Activated CD8-positive, alpha-beta T cell treated with anti-CD3 and anti-CD28 coated beads, Interleukin-2, amount 10 ng/mL, durations not matched to agents 7 days and 5 days (primary cell): Measurements from ENCODE around the gene IGLL5. TPM values are rescaled to one million over a fixed set of nuclear protein-coding genes. Genes with fewer than 3 reads are reported as not detected.
"Not testable (repeated sequence)": the region's sequence is repeated elsewhere in the genome, so short reads cannot be mapped to it uniquely, and the experiment has no call there.

ENCODE experiments used
- ATAC-seq: fragments of 150-1000 bp; cut with Tn5 transposase; one replicate; pipeline ENCODE4 v1.10.0; 2021; ENCODE audit warnings: moderate library complexity
- CTCF ChIA-PET: fragments of 350-600 bp; sonication (Branson Sonifier 250); formaldehyde crosslinking; loops from one replicate; lab custom pipeline; 2021; ENCODE audit warnings: antibody characterized with exemption; lab: Charles Lee
- POLR2A ChIA-PET: fragments of 350-600 bp; sonication (Branson Sonifier 250); formaldehyde crosslinking; loops from one replicate; lab custom pipeline; 2021; ENCODE audit warnings: antibody characterized with exemption; lab: Charles Lee
- DNase-seq: peaks from one replicate; pipeline ENCODE4 v3.0.0-alpha.2; 2020
- H3K27ac Mint-ChIP-seq: one replicate; pipeline ENCODE4 v1.8.0; 2021; ENCODE audit warnings: mild to moderate bottlenecking, mixed read lengths
- H3K27me3 Mint-ChIP-seq: one replicate; pipeline ENCODE4 v1.8.0; 2021; ENCODE audit warnings: low read depth, mixed read lengths
- H3K36me3 Mint-ChIP-seq: one replicate; pipeline ENCODE4 v1.8.0; 2021; ENCODE audit warnings: low read depth, mixed read lengths
- H3K4me1 Mint-ChIP-seq: one replicate; pipeline ENCODE4 v1.8.0; 2021; ENCODE audit warnings: low read depth, mixed read lengths
- H3K4me3 Mint-ChIP-seq: one replicate; pipeline ENCODE4 v1.8.0; 2021; ENCODE audit warnings: mild to moderate bottlenecking, mixed read lengths
- H3K9me3 Mint-ChIP-seq: one replicate; pipeline ENCODE4 v1.8.0; 2022; ENCODE audit warnings: mixed read lengths; ENCODE audit not compliant: insufficient read depth
- total RNA-seq, 2 experiments: library from RNA; stranded (reverse); gene quantifications; one replicate each; pipeline ENCODE4 v1.2.3, GENCODE V29; 2021

Gene IGLL5
- total RNA-seq, 2 experiments from 2014 or later: not detected

DNA sequence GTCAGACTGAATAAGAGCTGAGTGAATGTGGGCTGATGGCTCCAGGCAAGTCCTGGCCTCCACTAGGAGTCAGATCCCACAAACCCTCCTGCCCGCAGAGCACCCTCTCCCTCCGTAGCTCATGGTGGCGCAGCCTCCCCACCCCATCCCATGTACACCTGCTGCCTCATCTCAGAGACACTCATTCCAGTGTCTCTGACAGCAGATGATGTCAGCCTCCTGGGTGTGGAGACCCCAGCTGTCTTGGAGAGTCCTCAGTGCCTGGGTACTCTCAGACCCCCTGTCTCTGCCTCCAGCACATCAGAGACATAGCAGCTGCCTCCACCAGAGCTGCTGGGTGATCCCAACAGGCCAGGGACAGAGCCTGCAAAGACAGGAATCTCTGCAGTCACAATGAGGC, 9.5 kb downstream of the IGLL5 start:
- Mint-ChIP-seq H3K4me3 (no peak overlapping the region), H3K4me1 (peaks cover 4% of the 10 kb centered on the region), H3K9me3 (no peaks in the 10 kb centered on the region), H3K27ac (no peak overlapping the region), H3K36me3 (no peaks in the 10 kb centered on the region), H3K27me3 (peaks cover 40% of the 10 kb centered on the region)
- ATAC-seq: no peak
- no peak for DNase-seq
- ChIA-PET CTCF (interaction anchor here (0.8 to 5.0 kb wide), 4 partner anchors 13 to 204 kb away, joined by 3 to 18 read pairs (median 4); no protein-coding TSS in a partner anchor), POLR2A (no interaction called here)

DNA sequence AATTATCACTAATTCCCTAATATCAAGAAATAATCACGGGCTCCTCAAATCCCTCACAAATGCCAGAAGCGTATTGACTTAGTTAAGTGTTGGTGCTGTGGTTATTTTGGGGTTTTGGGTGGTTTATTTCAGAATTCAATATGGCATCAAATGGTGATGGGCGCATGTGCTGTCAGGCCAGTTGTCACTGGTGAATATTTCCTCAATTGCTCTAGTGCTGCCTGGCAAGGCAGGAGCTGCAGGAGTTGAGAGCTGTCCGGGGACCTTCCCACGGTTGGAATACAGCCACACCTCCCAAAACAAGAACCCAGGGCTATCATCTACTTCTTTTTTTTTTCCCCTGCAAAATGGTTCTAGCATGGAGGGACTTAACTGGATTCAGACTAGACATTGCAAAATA, 10.3 kb downstream of the IGLL5 start:
- no peak for ATAC-seq
- Mint-ChIP-seq H3K27me3 (peaks cover 32% of the 10 kb centered on the region), H3K27ac (no peak overlapping the region), H3K4me3 (no peak overlapping the region), H3K4me1 (peaks cover 4% of the 10 kb centered on the region), H3K9me3 (no peaks in the 10 kb centered on the region), H3K36me3 (no peaks in the 10 kb centered on the region)
- ChIA-PET CTCF (interaction anchor here (1.8 to 5.0 kb wide), 2 partner anchors 14 to 110 kb away, joined by 6 to 18 read pairs; no protein-coding TSS in a partner anchor), POLR2A (no interaction called here)
- no peak for DNase-seq

DNA sequence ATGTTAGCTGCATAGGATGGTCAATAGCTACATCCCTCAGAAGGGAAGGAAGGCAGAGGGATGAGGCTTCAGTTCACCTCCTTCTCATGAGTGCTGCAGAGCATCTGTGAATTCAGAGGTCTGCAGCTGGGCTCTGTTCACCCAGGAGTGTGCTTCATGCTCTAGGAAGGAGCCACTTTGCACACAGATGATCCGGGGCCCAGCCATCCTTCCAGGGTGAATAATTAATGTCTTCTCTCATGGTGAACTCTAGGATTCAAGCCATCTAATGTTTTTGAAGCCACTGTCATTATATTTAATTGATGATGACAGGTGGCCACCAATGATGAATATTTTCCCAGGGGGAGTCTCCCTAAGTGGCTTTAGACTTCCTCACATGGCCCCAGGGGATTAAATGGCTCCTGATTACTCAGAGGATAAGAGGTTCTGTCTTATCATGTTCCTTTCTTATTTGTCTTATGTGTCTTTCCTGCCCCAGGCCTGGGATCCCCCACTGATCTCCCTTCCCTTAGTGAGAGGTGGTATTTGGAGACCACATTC, 10.9 kb downstream of the IGLL5 start:
- H3K36me3 Mint-ChIP-seq, H3K4me3 Mint-ChIP-seq, DNase-seq, H3K4me1 Mint-ChIP-seq, H3K27ac Mint-ChIP-seq, H3K9me3 Mint-ChIP-seq, POLR2A ChIA-PET, ATAC-seq: not testable (repeated sequence)
- H3K27me3 Mint-ChIP-seq: peaks cover 30% of the 10 kb centered on the region
- CTCF ChIA-PET: interaction anchor here (1.8 to 5.0 kb wide), 2 partner anchors 14 to 110 kb away, joined by 6 to 18 read pairs; no protein-coding TSS in a partner anchor

DNA sequence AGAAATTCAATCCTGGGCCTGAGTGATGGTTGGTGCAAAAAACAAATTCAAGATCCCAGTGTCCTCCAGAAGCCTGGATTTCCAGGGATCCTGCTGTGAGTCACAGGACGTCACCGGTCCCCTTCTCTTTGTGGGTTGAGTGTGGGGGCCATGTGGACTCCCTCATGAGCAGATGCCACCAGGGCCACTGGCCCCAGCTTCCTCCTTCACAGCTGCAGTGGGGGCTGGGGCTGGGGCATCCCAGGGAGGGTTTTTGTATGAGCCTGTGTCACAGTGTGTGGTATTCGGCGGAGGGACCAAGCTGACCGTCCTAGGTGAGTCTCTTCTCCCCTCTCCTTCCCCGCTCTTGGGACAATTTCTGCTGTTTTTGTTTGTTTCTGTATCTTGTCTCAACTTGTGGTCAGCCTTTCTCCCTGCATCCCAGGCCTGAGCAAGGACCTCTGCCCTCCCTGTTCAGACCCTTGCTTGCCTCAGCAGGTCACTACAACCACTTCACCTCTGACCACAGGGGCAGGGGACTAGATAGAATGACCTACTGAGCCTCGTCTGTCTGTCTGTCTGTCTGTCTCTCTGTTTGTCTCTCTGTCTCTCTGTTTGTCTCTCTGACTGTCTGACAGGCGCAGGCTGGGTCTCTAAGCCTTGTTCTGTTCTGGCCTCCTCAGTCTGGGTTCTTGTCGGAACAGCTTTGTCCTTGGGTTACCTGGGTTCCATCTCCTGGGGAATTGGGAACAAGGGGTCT, 11.9 kb downstream of the IGLL5 start:
- H3K4me1 Mint-ChIP-seq, CTCF ChIA-PET, H3K36me3 Mint-ChIP-seq, ATAC-seq, H3K9me3 Mint-ChIP-seq, H3K4me3 Mint-ChIP-seq, H3K27ac Mint-ChIP-seq, DNase-seq, POLR2A ChIA-PET: not testable (repeated sequence)
- H3K27me3 Mint-ChIP-seq: peaks cover 30% of the 10 kb centered on the region

DNA sequence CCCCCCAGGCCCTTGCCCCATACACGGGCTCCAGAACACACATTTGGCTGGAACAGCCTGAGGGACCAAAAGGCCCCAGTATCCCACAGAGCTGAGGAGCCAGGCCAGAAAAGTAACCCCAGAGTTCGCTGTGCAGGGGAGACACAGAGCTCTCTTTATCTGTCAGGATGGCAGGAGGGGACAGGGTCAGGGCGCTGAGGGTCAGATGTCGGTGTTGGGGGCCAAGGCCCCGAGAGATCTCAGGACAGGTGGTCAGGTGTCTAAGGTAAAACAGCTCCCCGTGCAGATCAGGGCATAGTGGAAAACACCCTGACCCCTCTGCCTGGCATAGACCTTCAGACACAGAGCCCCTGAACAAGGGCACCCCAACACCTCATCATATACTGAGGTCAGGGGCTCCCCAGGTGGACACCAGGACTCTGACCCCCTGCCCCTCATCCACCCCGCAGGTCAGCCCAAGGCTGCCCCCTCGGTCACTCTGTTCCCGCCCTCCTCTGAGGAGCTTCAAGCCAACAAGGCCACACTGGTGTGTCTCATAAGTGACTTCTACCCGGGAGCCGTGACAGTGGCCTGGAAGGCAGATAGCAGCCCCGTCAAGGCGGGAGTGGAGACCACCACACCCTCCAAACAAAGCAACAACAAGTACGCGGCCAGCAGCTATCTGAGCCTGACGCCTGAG, 13.1 kb downstream of the IGLL5 start:
- H3K4me1 Mint-ChIP-seq, H3K27ac Mint-ChIP-seq, DNase-seq, CTCF ChIA-PET, POLR2A ChIA-PET, H3K36me3 Mint-ChIP-seq, H3K9me3 Mint-ChIP-seq, H3K4me3 Mint-ChIP-seq, ATAC-seq: not testable (repeated sequence)
- H3K27me3 Mint-ChIP-seq: peaks cover 22% of the 10 kb centered on the region

DNA sequence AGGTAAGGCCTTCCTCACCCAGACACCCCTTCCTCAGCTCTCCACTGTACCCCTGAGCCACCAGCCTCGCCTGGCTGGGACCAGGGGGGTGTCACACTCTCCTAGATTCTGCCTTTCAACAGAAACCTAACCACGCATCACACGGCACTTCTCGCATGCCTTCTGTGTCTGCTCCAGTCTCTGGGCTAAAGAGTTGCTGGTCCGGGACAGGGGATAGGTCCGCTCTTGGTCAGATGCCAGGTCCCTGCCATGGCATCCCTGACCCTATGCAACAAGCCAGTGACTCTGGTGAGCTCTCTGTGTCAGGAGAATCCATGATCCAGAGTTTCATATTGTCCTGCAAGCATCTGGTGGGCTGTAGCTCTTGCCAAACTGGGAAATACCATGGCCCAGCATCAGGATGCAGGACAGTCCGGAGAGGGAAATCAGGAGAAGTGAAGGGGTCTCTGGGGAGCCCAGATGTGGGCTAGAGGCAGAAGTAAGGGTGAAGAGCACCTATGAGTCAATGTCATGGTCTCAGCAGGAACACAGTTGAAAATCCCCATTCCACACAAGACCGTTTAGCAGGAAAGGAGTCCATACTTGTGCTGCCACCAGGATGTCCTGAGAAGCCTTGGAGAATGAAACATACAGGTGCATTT, 14.1 kb downstream of the IGLL5 start:
- Mint-ChIP-seq H3K36me3 (no peaks in the 10 kb centered on the region), H3K9me3 (no peaks in the 10 kb centered on the region), H3K4me1 (no peaks in the 10 kb centered on the region), H3K4me3 (no peak overlapping the region), H3K27me3 (peaks cover 13% of the 10 kb centered on the region), H3K27ac (no peak overlapping the region)
- CTCF ChIA-PET: interaction anchor here (1.2 to 2.1 kb wide), 2 partner anchors 17 to 113 kb away, joined by 3 to 7 read pairs; no protein-coding TSS in a partner anchor
- DNase-seq (no peak), ATAC-seq (no peak)
- POLR2A ChIA-PET: no interaction called here

DNA sequence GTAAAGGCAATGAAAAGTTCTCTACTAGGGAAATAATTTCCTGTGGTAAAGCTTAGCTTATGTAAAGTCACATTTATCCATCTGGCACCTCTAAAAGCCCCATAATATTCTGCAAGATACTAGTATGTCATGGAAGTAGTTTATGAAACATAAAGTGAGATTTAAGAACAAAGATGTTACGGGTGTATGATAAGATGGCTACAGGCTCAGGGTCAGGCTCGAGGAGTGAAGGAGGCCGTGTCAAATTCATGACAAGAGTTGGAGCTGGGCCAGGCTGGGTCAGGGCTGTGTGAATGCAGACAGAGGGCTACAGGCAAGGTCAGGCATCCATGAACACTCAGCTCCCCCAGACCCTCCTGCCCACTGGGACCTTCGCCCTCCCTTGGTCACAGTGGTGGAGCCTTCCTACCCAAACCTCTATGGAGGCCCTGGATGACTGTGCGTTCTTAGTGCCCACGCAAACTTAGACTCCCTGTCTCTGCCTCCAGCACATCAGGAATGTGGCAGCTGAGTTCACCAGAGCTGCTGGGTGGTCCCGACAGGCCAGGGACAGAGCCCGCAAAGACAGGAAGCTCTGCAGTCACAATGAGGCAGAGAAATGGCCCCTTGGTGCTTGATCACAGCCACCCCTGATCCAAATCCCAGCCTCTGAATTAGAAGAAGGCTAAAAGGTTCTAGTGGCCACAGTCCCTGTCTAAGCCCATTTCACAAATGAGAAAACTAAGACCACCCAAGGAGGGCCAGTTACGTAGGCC, 14.8 kb downstream of the IGLL5 start:
- no peak for ATAC-seq
- no peaks in the 10 kb centered on the region for H3K36me3 Mint-ChIP-seq

DNA sequence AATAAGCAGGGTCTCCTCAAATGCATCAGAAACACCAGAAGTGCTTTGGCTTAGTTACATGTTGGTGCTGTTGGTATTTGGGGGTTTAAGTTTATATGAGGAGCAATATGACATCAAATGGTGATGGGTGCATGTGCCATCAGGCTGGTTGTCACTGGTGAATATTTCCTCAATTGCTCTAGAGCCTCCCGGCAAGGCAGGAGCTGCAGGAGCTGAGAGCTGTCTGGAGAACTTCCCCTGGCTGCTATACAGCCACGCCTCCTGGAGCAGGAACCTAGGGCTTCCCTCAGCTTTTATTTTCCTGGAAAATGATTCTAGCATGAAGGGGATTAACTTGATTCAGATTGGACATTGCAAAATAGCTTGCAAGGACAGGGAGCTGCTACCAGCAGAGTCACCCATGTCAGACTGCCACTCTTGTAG, 15.8 kb downstream of the IGLL5 start:
- H3K27ac Mint-ChIP-seq: no peak overlapping the region
- no peak overlapping the region for H3K4me3 Mint-ChIP-seq
- ATAC-seq (no peak), DNase-seq (no peak)
- H3K27me3 Mint-ChIP-seq: peaks cover 8% of the 10 kb centered on the region
- ChIA-PET POLR2A (no interaction called here), CTCF (interaction anchor here (1.7 to 2.1 kb wide), 2 partner anchors 39 to 115 kb away, joined by 5 to 7 read pairs; no protein-coding TSS in a partner anchor)
- no peaks in the 10 kb centered on the region for H3K36me3 Mint-ChIP-seq
- H3K4me1 Mint-ChIP-seq: no peaks in the 10 kb centered on the region
- no peaks in the 10 kb centered on the region for H3K9me3 Mint-ChIP-seq

More for the DNA sequence above, 14.8 kb downstream of the IGLL5 start:
- Mint-ChIP-seq H3K4me1 (no peaks in the 10 kb centered on the region), H3K4me3 (no peak overlapping the region), H3K27me3 (peaks cover 10% of the 10 kb centered on the region), H3K27ac (no peak overlapping the region), H3K9me3 (no peaks in the 10 kb centered on the region)
- CTCF ChIA-PET: interaction anchor here (1.2 to 2.1 kb wide), 3 partner anchors 18 to 114 kb away, joined by 3 to 7 read pairs (median 5); no protein-coding TSS in a partner anchor
- DNase-seq: no peak
- POLR2A ChIA-PET: interaction anchor here (0.8 kb wide), 1 partner anchor 13 kb away, joined by 3 read pairs; no protein-coding TSS in a partner anchor

DNA sequence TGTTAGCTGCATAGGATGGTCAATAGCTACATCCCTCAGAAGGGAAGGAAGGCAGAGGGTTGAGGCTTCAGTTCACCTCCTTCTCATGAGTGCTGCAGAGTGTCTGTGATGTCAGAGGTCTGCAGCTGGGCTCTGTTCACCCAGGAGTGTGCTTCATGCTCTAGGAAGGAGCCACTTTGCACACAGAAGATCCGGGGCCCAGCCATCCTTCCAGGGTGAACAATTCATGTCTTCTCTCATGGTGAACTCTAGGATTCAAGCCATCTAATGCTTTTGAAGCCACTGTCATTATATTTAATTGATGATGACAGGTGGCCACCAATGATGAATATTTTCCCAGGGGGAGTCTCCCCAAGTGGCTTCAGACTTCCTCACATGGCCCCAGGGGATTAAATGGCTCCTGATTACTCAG, 16.2 kb downstream of the IGLL5 start:
- ATAC-seq, H3K4me3 Mint-ChIP-seq, H3K27ac Mint-ChIP-seq, POLR2A ChIA-PET, H3K27me3 Mint-ChIP-seq, DNase-seq, H3K36me3 Mint-ChIP-seq, H3K9me3 Mint-ChIP-seq, H3K4me1 Mint-ChIP-seq: not testable (repeated sequence)
- CTCF ChIA-PET: interaction anchor here (1.7 to 2.1 kb wide), 2 partner anchors 39 to 115 kb away, joined by 5 to 7 read pairs; no protein-coding TSS in a partner anchor

DNA sequence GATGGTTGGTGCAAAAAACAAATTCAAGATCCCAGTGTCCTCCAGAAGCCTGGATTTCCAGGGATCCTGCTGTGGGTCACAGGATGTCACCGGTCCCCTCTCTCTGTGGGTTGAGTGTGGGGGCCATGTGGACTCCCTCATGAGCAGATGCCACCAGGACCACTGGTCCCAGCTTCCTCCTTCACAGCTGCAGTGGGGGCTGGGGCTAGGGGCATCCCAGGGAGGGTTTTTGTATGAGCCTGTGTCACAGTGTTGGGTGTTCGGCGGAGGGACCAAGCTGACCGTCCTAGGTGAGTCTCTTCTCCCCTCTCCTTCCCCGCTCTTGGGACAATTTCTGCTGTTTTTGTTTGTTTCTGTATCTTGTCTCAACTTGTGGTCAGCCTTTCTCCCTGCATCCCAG, 17.1 kb downstream of the IGLL5 start:
- H3K4me3 Mint-ChIP-seq, ATAC-seq, CTCF ChIA-PET, POLR2A ChIA-PET, H3K36me3 Mint-ChIP-seq, H3K4me1 Mint-ChIP-seq, DNase-seq, H3K9me3 Mint-ChIP-seq, H3K27me3 Mint-ChIP-seq, H3K27ac Mint-ChIP-seq: not testable (repeated sequence)

DNA sequence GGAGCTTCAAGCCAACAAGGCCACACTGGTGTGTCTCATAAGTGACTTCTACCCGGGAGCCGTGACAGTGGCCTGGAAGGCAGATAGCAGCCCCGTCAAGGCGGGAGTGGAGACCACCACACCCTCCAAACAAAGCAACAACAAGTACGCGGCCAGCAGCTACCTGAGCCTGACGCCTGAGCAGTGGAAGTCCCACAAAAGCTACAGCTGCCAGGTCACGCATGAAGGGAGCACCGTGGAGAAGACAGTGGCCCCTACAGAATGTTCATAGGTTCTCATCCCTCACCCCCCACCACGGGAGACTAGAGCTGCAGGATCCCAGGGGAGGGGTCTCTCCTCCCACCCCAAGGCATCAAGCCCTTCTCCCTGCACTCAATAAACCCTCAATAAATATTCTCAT, 18.8 kb downstream of the IGLL5 start:
- H3K36me3 Mint-ChIP-seq, H3K4me1 Mint-ChIP-seq, H3K4me3 Mint-ChIP-seq, ATAC-seq, DNase-seq, CTCF ChIA-PET, H3K9me3 Mint-ChIP-seq, H3K27ac Mint-ChIP-seq, POLR2A ChIA-PET: not testable (repeated sequence)
- peaks cover 10% of the 10 kb centered on the region for H3K27me3 Mint-ChIP-seq
